Occipital lobe (tissue), 2 donors: ENCODE results near the gene DSCAML1. TPM values are rescaled to one million over a fixed set of nuclear protein-coding genes. Genes with fewer than 3 reads are reported as not detected.

Experiments used
- DNase-seq: peaks from one replicate; lab custom pipeline; 2025; lab: John Stamatoyannopoulos, UW
- total RNA-seq: library from RNA; depleted of rRNA; stranded (reverse); fragments of >200 nt; gene quantifications from one replicate; pipeline ENCODE4 v1.2.3, GENCODE V29; 2014

Gene DSCAML1
- total RNA-seq, 1 donor from 2014 or later = 7.6 TPM

GRCh38 chr11:117557361-117557760 is 239.7 kb downstream of the DSCAML1 start:
- no peak for DNase-seq

- DNase-seq = no peak
Measured at GRCh38 chr11:117554601-117555333, 242.2 kb downstream of the DSCAML1 start.

- DNase-seq = no peak
Measured at GRCh38 chr11:117552626-117553025, 244.4 kb downstream of the DSCAML1 start.

DNA sequence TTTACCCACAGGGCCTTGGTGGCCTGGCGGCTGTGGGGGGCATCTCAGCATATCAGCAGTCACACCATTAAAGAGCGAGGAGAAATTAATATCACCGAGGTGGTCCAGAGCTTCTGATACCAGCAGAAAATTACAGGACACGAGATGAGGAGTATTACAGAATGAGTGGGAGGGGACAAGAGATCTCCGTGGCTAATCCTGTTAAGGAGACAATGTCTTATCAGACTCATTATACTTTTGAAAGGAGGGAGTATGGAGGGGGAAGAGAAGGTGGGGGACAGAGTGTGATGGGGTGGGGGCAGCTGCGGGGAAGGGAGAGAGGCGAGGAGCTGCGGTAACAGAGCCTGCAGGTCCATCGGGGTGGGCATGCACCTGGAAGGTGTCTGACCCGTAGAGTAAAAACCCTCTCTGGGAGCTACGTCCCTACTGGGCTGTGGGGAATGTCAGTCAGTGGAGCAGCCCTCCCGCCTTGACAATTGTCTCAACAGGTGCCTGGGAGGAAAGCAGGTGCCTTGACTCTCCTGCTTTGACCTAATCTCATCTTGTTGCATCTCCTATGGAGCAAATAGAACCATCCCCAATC is 245.2 kb downstream of the DSCAML1 start:
- DNase-seq = no peak

DNA sequence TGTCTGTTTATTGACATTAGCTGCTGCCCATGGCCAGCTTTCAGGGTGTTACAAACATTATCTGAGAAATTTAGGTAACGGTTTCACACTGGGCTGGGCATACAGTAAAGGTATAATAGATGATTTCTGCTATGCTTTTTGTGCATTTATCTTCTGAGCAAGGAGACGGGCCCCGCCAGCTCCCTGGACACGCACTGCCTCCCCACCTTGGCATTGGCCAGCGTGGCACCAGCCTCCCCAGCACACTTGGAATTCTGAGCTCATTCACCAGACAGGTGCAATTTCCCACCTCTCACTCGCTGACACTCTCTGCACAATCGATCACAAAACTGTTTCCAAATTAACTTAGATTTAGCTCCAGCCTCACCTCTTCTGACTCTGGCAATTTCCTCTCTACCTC is 246.6 kb downstream of the DSCAML1 start:
- DNase-seq = no peak

- no peak for DNase-seq
Measured at GRCh38 chr11:117549417-117549816, 247.6 kb downstream of the DSCAML1 start.

- DNase-seq = no peak
Measured at GRCh38 chr11:117548876-117549275, 248.1 kb downstream of the DSCAML1 start.

DNA sequence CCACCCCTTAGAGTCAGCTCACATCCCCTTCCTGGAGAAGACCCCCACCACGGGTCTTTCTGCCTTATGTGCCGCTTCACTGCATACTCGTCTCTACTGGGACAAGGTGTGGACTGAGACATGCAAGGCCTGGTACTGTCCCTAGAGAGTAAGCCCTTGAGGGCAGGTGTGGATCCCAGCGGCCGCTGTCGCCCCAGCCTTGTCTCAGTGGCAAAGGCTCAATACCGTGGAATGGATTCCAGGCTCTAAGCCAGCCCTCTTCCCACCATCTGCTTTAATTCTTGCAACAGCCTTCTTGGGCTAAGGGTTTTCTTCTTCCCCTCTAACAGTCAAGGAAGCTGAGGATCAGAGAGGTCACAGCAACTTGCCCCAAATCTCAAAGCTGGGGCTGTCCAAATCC is 249.1 kb downstream of the DSCAML1 start:
- no peak for DNase-seq

- no peak for DNase-seq
Measured at GRCh38 chr11:117547195-117547850, 249.7 kb downstream of the DSCAML1 start.

DNA sequence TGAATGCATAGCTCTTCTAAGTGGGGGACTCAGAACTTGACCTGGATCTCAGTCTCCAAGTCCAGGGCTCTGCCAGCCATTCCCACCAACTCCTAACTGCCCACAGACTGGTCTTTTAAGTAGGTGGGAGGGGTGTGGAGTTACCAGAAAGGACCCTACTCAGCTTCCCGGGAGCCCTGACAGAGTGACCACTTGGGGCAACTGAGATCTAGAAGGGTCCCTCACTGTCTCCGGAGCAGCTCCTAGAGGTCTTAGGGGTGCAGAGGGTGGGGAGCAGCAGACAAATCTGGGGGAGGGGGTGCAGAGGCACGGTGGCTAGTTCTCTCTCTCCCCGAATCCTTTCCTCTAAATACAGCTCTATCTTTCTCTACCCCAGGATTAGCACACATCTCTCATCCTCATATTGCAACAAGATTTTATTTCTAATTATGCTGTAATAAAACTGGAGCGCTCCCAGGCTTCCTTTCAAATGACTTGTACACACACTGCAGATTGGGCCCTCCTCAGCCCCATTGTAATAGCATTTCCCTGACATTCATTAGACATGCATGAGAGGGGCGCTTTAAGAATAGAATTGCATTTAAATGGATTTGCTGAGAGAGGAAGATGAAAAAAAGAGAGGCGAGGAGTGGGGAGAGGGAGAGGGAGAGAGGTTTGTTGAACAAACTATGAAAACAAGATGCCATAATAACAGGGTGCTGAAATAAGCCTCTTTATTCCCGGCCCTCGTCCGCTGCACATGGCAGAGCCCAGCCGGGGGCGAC is 250.4 kb downstream of the DSCAML1 start:
- no peak for DNase-seq

GRCh38 chr11:117545706-117546105 is 251.3 kb downstream of the DSCAML1 start:
- DNase-seq = no peak

DNA sequence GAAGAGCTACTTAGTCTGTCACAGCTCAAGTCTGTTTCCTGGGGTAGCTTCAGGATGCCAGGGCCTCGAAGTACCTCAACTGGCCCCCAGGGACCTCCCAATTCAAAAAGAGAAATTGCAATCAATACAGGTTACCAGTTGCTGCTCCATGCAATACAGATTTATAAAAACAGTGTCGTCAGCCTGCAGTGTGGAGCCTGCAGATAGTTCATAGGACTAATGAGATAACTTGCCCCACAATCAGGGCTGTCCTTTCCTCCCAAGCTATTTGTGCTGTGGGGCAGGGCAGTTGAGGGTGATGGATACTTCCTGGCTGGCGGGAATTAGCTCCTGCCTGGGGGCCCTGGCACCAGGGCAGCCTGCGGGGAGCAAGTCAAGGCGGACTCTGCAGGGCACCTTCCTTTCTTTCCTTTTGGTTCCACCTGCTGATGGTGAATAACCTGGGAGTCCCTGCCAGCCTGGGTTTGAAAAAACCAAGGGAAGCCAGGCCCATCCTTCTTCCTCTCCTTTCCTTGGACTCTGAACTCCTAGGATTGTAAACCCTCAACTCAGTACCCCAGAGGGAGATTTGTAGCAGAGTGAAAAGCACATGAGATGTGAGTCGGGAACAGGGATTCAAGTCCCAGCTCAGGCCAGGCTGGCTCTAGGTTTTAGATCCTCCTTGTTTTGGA is 252.8 kb downstream of the DSCAML1 start:
- DNase-seq = no peak

DNA sequence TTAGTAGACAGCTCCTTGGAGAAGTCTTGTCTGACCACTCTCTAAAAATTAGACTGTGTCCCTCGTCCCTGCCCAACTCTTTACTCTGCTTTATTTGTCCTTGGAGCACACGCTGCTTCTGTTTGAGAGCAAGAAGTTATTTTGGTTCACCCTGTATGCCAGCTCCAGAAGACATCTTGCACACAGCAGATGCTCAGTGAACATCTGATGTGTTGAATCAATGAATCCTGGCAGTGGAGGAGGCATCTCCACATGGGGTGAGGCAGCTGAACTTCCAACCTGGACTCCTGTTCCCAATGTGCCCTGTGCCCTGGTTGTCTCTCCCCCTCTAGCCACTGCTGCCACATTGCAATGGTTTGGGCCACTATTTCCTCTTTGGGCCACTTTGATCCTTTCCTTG is 255.8 kb downstream of the DSCAML1 start:
- no peak for DNase-seq

GRCh38 chr11:117538263-117539135 is 258.5 kb downstream of the DSCAML1 start:
- DNase-seq = no peak

- peak; percentile 79 for DNase-seq
Measured at GRCh38 chr11:117535850-117536411, 261.1 kb downstream of the DSCAML1 start.

DNA sequence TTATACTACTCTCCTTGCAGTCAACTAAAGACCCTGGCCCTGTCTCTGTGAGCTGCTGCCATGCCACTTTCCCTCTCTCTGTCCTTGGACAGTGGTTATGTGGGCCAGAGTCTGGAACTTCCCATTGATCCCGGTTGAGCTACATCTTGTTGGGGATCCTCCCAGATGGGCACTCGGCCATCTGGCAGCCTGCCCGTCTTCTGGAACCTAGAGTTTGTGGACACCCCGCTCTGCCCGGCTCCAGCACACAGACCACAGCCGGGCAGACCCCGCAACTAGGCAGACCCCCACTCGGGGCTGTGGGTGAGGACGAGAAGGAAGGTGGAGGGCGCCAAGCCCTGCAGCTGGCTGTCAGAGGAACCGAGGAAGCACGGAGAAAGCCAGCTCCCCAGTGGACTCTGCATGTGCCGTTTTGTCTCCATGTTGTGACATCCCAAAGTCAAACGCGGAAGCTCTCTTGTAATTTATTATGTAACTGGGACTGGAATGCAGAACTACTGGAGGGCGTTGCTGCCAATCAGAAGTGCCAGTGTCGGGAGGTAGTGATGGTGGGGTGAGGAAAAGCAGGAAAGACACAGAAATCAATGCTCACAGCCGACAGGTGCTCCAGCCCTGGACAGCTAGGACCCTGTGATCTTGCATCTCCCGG is 261.7 kb downstream of the DSCAML1 start:
- peak; percentile 79 for DNase-seq

DNA sequence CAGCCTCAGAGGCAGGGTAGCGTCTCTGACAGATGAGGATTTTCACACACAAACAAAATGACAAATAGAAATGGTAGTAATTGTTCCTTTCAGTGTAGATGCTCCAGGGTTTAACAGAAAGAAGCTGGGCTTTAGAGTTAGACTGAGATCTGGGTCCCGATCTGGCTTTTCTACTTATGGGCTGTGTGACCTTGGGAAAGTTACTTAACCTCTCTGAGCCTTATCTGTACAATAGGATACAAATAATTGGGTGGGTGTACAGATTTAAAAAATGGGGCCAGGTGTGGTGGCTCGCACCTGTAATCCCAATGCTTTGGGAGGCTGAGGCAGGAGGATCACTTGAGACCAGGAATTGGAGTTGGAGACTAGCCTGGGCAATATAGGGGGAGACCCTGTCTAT is 264.4 kb downstream of the DSCAML1 start:
- DNase-seq = no peak

GRCh38 chr11:117529816-117530215 is 267.2 kb downstream of the DSCAML1 start:
- DNase-seq = no peak

DNA sequence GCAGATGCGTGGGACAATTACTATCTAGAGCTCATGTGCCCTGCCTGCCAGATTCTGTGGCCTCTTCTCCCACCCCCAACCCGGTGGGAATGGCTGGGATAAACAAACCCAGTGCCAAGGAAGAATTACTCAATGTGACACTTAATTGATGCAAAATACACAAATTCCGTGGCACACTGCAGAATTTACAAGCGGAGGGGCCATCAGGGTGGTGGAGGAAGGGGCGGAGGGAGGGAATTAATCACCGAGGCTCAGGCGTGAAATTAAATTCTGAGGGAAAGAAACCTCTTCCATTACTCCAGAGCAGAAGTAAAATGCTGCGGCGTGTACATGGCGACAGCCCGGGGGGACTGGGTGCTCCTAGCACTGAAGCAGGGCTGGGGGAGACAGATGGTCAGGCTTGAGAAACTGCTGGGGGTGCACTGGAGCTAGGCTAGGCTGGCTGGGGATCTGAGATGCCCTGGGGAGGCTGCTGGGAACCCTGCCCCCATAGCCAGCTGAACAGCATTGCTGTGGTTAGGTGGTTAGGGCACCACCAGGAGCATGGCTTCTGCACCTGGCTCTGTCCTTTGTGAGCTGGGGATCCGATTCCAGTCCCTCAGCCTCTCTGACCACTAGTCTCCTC is 268.8 kb downstream of the DSCAML1 start:
- no peak for DNase-seq
